ENCODE measurements around the gene AKAP12.

Gene AKAP12

GRCh38 chr6:151230277-151230577 is 9.5 kb upstream of the AKAP12 start:
- no peak for DNase-seq (ENCODE audit: low spot score)
- in situ Hi-C loops (cut with MboI; ENCODE audit: low pct_unique_long_range_greater_than_20kb, low sequenced_read_pairs, unreplicated experiment), result no loop called here
- TF ChIP-seq CTCF (IDR thresholded peaks at IDR 0.05; ENCODE audit: extremely low read depth, insufficient read depth, missing control alignments), result no peak

- in situ Hi-C loops (cut with MboI; ENCODE audit: low pct_unique_long_range_greater_than_20kb, low sequenced_read_pairs, unreplicated experiment), result no loop called here
- no peak for TF ChIP-seq CTCF (IDR thresholded peaks at IDR 0.05; ENCODE audit: extremely low read depth, insufficient read depth, missing control alignments)
- no peak for DNase-seq (ENCODE audit: low spot score)
These were observed 6.9 kb upstream of the AKAP12 start for GRCh38 chr6:151232899-151233298.

- no peak for DNase-seq (ENCODE audit: low spot score)
- in situ Hi-C loops (cut with MboI; ENCODE audit: low pct_unique_long_range_greater_than_20kb, low sequenced_read_pairs, unreplicated experiment), result no loop called here
- TF ChIP-seq CTCF (IDR thresholded peaks at IDR 0.05; ENCODE audit: extremely low read depth, insufficient read depth, missing control alignments), result no peak
These were observed 6.0 kb upstream of the AKAP12 start for GRCh38 chr6:151233731-151234130.

- DNase-seq (ENCODE audit: low spot score), result no peak
- in situ Hi-C loops (cut with MboI; ENCODE audit: low pct_unique_long_range_greater_than_20kb, low sequenced_read_pairs, unreplicated experiment), result no loop called here
- TF ChIP-seq CTCF (IDR thresholded peaks at IDR 0.05; ENCODE audit: extremely low read depth, insufficient read depth, missing control alignments), result no peak
These were observed 2.9 kb upstream of the AKAP12 start for GRCh38 chr6:151236668-151237401.

GRCh38 chr6:151240036-151240685 is 394 bp downstream of the AKAP12 start:
- in situ Hi-C loops (cut with MboI; ENCODE audit: low pct_unique_long_range_greater_than_20kb, low sequenced_read_pairs, unreplicated experiment), result no loop called here
- peak; percentile 64 for DNase-seq (ENCODE audit: low spot score)
- TF ChIP-seq CTCF (IDR thresholded peaks at IDR 0.05; ENCODE audit: extremely low read depth, insufficient read depth, missing control alignments), result no peak

- TF ChIP-seq CTCF (IDR thresholded peaks at IDR 0.05; ENCODE audit: extremely low read depth, insufficient read depth, missing control alignments), result no peak
- in situ Hi-C loops (cut with MboI; ENCODE audit: low pct_unique_long_range_greater_than_20kb, low sequenced_read_pairs, unreplicated experiment), result no loop called here
- DNase-seq (ENCODE audit: low spot score), result peak; percentile 32
These were observed 1.2 kb downstream of the AKAP12 start for GRCh38 chr6:151240791-151241642.

Measured in GM13977 (cell line).